Measurements from ENCODE around the gene BCR.

DNA sequence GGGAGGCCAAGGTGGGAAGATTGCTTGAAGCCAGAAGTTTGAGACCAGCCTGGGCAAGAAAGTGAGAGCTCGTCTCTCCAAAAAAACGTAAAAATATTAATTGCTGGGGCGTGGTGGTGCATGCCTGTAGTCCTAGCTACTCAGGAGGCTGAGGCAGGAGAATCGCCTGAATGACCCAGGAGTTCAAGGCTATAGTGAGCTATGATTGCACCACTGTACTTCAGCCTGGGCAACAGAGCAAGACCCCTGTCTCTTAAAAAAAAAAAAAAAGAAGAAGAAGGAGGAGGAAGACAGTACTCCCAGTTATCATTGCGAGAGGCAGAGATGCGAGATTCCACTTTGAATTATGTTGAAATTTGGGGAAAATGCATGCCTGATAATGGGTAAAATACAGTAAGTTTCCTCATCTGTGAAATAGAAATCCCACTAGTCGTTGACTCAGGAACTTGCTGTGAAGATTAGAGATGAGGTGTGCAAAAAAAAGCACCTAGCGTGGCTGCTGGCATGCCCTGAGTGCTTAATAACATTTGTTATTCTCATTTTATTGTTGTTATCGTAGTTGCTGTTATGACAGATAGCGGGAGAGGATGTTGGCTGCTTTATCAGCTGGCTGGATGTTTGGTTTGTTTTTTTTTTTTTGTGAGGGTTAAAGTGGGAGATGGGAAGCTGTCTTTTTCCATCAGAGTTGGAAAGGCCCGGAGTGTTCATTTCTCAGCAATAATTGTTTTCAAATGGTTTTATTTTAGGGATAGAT is 33.4 kb downstream of the BCR start:
- TF ChIP-seq POLR2A (IDR thresholded peaks at IDR 0.05) (no peak), POLR2AphosphoS5 (IDR thresholded peaks at IDR 0.05) (no peak), EP300 (IDR thresholded peaks at IDR 0.05) (no peak)
- TF ChIP-seq, protein P1, sequence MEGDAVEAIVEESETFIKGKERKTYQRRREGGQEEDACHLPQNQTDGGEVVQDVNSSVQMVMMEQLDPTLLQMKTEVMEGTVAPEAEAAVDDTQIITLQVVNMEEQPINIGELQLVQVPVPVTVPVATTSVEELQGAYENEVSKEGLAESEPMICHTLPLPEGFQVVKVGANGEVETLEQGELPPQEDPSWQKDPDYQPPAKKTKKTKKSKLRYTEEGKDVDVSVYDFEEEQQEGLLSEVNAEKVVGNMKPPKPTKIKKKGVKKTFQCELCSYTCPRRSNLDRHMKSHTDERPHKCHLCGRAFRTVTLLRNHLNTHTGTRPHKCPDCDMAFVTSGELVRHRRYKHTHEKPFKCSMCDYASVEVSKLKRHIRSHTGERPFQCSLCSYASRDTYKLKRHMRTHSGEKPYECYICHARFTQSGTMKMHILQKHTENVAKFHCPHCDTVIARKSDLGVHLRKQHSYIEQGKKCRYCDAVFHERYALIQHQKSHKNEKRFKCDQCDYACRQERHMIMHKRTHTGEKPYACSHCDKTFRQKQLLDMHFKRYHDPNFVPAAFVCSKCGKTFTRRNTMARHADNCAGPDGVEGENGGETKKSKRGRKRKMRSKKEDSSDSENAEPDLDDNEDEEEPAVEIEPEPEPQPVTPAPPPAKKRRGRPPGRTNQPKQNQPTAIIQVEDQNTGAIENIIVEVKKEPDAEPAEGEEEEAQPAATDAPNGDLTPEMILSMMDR (IDR thresholded peaks at IDR 0.05), result no peak

Measured in suprapubic skin (tissue), 4 donors.